CD14-positive monocyte (primary cell): Measurements from ENCODE around the gene SULT1A3. TPM values are rescaled to one million over a fixed set of nuclear protein-coding genes. Genes with fewer than 3 reads are reported as not detected.

Experiments used
- DNase-seq, 3 donors: peaks; one replicate each; pipeline ENCODE4 v3.0.0-alpha.2; 2011 to 2022
- H2AFZ ChIP-seq: 2 replicates; pipeline ENCODE4 v1.6.0; 2012; ENCODE audit warnings: mild to moderate bottlenecking, low read depth, low read length, inconsistent platforms; ENCODE audit not compliant: insufficient read depth, poor library complexity, severe bottlenecking
- H3K27ac ChIP-seq, 2 donors: 1 replicate in 1 of 2; 2 replicates in 1 of 2; pipeline ENCODE4 v1.5.1; 2012 to 2013; ENCODE audit warnings: low read length in 2 of 2, control low read depth in 1 of 2, inconsistent platforms in 1 of 2, low read depth in 1 of 2, mild to moderate bottlenecking in 1 of 2
- H3K27me3 ChIP-seq, 2 donors: one replicate each; pipeline versions ENCODE4 v1.6.0 to v1.6.1; 2011 to 2013; ENCODE audit warnings: low read length in 2 of 2; ENCODE audit not compliant: control insufficient read depth in 2 of 2, insufficient read depth in 2 of 2
- H3K36me3 ChIP-seq, 2 donors: replicated peaks in 1 of 2; 1 replicate in 1 of 2; 2 replicates in 1 of 2; pipeline versions ENCODE4 v1.5.1 to v1.6.1; 2012 to 2013; ENCODE audit warnings: low read length in 2 of 2, control low read depth in 1 of 2, inconsistent platforms in 1 of 2, mild to moderate bottlenecking in 1 of 2; ENCODE audit not compliant: insufficient read depth in 2 of 2, control insufficient read depth in 1 of 2
- H3K4me1 ChIP-seq, 2 donors: 1 replicate in 1 of 2; 2 replicates in 1 of 2; pipeline versions ENCODE4 v1.5.1 to v1.6.1; 2012 to 2013; ENCODE audit warnings: low read length in 2 of 2, control low read depth in 1 of 2, inconsistent platforms in 1 of 2, mild to moderate bottlenecking in 1 of 2, moderate library complexity in 1 of 2; ENCODE audit not compliant: insufficient read depth in 2 of 2, control insufficient read depth in 1 of 2
- H3K4me2 ChIP-seq: replicated peaks from 2 replicates; pipeline ENCODE3; 2012; ENCODE audit warnings: low read length, moderate library complexity, mild to moderate bottlenecking; ENCODE audit not compliant: poor library complexity, severe bottlenecking; ENCODE audit errors: extremely low read depth
- H3K4me3 ChIP-seq, 3 experiments: fragments of 200-600 bp in 1 of 3; sonication (generic) in 1 of 3; replicated peaks in 1 of 3; 1 replicate in 2 of 3; 2 replicates in 1 of 3; pipeline ENCODE4 v1.5.1; 2011 to 2013; ENCODE audit warnings: low read length in 3 of 3, mild to moderate bottlenecking in 3 of 3, control low read depth in 2 of 3, low read depth in 2 of 3, inconsistent platforms in 1 of 3, moderate library complexity in 1 of 3
- H3K79me2 ChIP-seq: 2 replicates; pipeline ENCODE4 v1.6.0; 2012; ENCODE audit warnings: mild to moderate bottlenecking, control low read depth, inconsistent platforms, low read length, moderate library complexity; ENCODE audit not compliant: insufficient read depth
- H3K9ac ChIP-seq: 2 replicates; pipeline ENCODE4 v1.6.0; 2017; ENCODE audit warnings: low read length, mild to moderate bottlenecking; ENCODE audit not compliant: insufficient read depth, poor library complexity, severe bottlenecking
- H3K9me3 ChIP-seq, 2 donors: replicated peaks in 1 of 2; 1 replicate in 1 of 2; 2 replicates in 1 of 2; pipeline versions ENCODE4 v1.5.1 to v1.6.1; 2012 to 2013; ENCODE audit warnings: low read length in 2 of 2, control low read depth in 1 of 2; ENCODE audit not compliant: control insufficient read depth in 1 of 2, insufficient read depth in 1 of 2
- H4K20me1 ChIP-seq: 2 replicates; pipeline ENCODE4 v1.6.0; 2012; ENCODE audit warnings: mild to moderate bottlenecking, low read length, control low read depth, moderate library complexity; ENCODE audit not compliant: insufficient read depth
- H3K27ac Mint-ChIP-seq, 7 donors: one replicate each; pipeline ENCODE4 v1.8.0; 2020; ENCODE audit warnings: mild to moderate bottlenecking in 7 of 7, mixed read lengths in 7 of 7, moderate library complexity in 6 of 7, inconsistent platforms in 2 of 7
- H3K27me3 Mint-ChIP-seq, 3 donors: one replicate each; pipeline ENCODE4 v1.8.0; 2021 to 2022; ENCODE audit warnings: low read depth in 3 of 3, mild to moderate bottlenecking in 3 of 3, mixed read lengths in 3 of 3, moderate library complexity in 3 of 3, inconsistent platforms in 1 of 3
- H3K36me3 Mint-ChIP-seq, 2 donors: one replicate each; pipeline ENCODE4 v1.8.0; 2020; ENCODE audit warnings: mixed read lengths in 2 of 2, inconsistent platforms in 1 of 2, mild to moderate bottlenecking in 1 of 2
- H3K4me1 Mint-ChIP-seq: one replicate; pipeline ENCODE4 v1.8.0; 2020; ENCODE audit warnings: mild to moderate bottlenecking, mixed read lengths
- H3K4me3 Mint-ChIP-seq, 2 donors: one replicate each; pipeline ENCODE4 v1.8.0; 2020; ENCODE audit warnings: mild to moderate bottlenecking in 2 of 2, mixed read lengths in 2 of 2, moderate library complexity in 1 of 2
- H3K9me3 Mint-ChIP-seq, 7 donors: one replicate each; pipeline ENCODE4 v1.8.0; 2020 to 2022; ENCODE audit warnings: mixed read lengths in 7 of 7, mild to moderate bottlenecking in 6 of 7, moderate library complexity in 6 of 7, inconsistent platforms in 2 of 7
- WGBS: methylation state at CpG from one replicate; pipeline ENCODE4 v1.1.5; 2013; ENCODE audit warnings: missing lambda C conversion rate; ENCODE audit not compliant: insufficient coverage; 5-methylcytosine and 5-hydroxymethylcytosine counted together
- intact Hi-C, 2 donors: fragments of 100-400 bp; cut with micrococcal nuclease; formaldehyde crosslinking; loops; one replicate each; pipeline versions ENCODE4 v1.15.0 to v1.15.1; 2023
- polyA plus RNA-seq, 3 donors: library from polyadenylated mRNA; depleted of rRNA in 1 of 3; unstranded in 2 of 3; stranded (reverse) in 1 of 3; fragments of 300-500 nt in 2 of 3; fragments of >200 nt in 1 of 3; fragmentation: Illumina TruSeq in 2 of 3; gene quantifications; 1 replicate in 2 of 3; 2 replicates in 1 of 3; pipeline ENCODE4 v1.2.3, GENCODE V29; 2012 to 2021
- TF ChIP-seq, protein P1 (sequence below): fragments of 200-600 bp; IDR thresholded peaks from one replicate; pipeline ENCODE4 v1.8.0; 2022; ENCODE audit warnings: antibody characterized with exemption, mild to moderate bottlenecking

The SULT1A3 gene
- polyA plus RNA-seq, 3 donors = 20.9 to 29.9 (median 28.3) TPM

DNA sequence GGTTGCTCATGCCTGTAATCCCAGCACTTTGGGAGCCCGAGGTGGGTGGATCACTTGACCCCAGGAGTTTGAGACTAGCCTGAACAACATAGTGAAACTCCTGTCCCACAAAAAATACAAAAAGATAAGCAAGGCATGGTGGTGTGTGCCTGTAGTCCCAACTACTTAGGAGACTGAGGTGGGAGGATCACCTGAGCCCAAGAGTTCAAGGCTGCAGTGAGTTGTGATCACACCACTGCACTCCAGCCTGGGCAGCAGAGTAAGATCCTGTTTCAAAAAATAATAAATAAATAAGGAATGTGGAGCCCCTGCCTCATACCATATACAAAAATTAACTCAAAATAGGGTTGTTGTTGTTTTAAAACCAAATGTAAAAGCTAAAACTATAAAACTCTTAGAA lies 41.8 kb upstream of the SULT1A3 start:
- no peaks in the 10 kb centered on the region for H3K27me3 ChIP-seq
- no peak overlapping the region for H2AFZ ChIP-seq
- no peak for DNase-seq
- no peak overlapping the region for H3K27ac ChIP-seq
- TF ChIP-seq, protein P1, sequence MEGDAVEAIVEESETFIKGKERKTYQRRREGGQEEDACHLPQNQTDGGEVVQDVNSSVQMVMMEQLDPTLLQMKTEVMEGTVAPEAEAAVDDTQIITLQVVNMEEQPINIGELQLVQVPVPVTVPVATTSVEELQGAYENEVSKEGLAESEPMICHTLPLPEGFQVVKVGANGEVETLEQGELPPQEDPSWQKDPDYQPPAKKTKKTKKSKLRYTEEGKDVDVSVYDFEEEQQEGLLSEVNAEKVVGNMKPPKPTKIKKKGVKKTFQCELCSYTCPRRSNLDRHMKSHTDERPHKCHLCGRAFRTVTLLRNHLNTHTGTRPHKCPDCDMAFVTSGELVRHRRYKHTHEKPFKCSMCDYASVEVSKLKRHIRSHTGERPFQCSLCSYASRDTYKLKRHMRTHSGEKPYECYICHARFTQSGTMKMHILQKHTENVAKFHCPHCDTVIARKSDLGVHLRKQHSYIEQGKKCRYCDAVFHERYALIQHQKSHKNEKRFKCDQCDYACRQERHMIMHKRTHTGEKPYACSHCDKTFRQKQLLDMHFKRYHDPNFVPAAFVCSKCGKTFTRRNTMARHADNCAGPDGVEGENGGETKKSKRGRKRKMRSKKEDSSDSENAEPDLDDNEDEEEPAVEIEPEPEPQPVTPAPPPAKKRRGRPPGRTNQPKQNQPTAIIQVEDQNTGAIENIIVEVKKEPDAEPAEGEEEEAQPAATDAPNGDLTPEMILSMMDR = no peak
- no peaks in the 10 kb centered on the region for H3K9me3 ChIP-seq
- no peak overlapping the region for H3K4me3 ChIP-seq
- H3K27me3 Mint-ChIP-seq = peaks cover 2 to 4% (median 3%) of the 10 kb centered on the region in 3 donors
- H3K27ac Mint-ChIP-seq = no peak overlapping the region
- no peaks in the 10 kb centered on the region for H3K79me2 ChIP-seq
- H3K4me1 ChIP-seq = peaks cover 2 to 5% of the 10 kb centered on the region in 2 donors
- no peak overlapping the region for H3K4me3 Mint-ChIP-seq
- no peak overlapping the region for H3K9ac ChIP-seq
- intact Hi-C loops = no loop called here
- H3K36me3 Mint-ChIP-seq = no peaks in the 10 kb centered on the region
- H3K4me2 ChIP-seq = no peak overlapping the region
- peaks cover 12% of the 10 kb centered on the region for H3K4me1 Mint-ChIP-seq
- WGBS = no CpG with 5 or more reads among the region's 1 CpG
- no peaks in the 10 kb centered on the region for H4K20me1 ChIP-seq
- peaks cover 0 to 3% (median 3%) of the 10 kb centered on the region in 7 donors for H3K9me3 Mint-ChIP-seq
- no peaks in the 10 kb centered on the region for H3K36me3 ChIP-seq

DNA sequence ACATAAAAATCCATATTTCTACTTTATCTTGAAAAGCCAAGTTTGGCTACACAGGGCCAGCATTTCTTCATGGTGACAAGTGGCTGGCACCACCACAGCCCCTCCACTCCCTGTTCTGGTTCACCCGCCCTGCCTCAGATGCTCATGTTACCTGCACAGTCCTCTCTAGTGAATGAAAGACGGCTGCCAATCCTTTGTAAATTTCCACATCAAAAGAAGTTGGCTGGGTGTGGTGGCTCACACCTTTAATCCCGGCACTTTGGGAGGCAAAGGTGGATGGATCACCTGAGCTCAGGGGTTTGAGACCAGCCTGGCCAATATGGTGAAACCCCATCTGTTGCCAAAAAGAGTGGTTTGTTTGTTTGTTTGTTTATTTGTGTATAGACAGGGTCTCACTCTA lies 35.5 kb upstream of the SULT1A3 start:
- Mint-ChIP-seq H3K9me3 (peaks cover 0 to 2% (median 0%) of the 10 kb centered on the region in 7 donors), H3K27me3 (peaks cover 2 to 4% (median 3%) of the 10 kb centered on the region in 3 donors), H3K27ac (no peak overlapping the region), H3K4me1 (peaks cover 40% of the 10 kb centered on the region), H3K36me3 (no peaks in the 10 kb centered on the region), H3K4me3 (no peak overlapping the region)
- Histone ChIP-seq H3K4me2 (no peak overlapping the region), H4K20me1 (no peaks in the 10 kb centered on the region), H3K27ac (no peak overlapping the region), H3K36me3 (no peaks in the 10 kb centered on the region), H3K27me3 (no peaks in the 10 kb centered on the region), H3K79me2 (no peaks in the 10 kb centered on the region), H3K9me3 (no peaks in the 10 kb centered on the region), H2AFZ (no peak overlapping the region), H3K9ac (no peak overlapping the region), H3K4me1 (peaks cover 38 to 40% of the 10 kb centered on the region in 2 donors), H3K4me3 (no peak overlapping the region)
- intact Hi-C loops = no loop called here
- TF ChIP-seq, protein P1 = no peak
- 100% methylated on average over 1 of the region's 3 CpGs for WGBS
- DNase-seq = no peak
